NCI-H2081 treated with DMSO at 0.1 percent for 48 hours (cell line): ENCODE measurements around the gene ARID4A.
"Not testable (repeated sequence)": the region's sequence is repeated elsewhere in the genome, so short reads cannot be mapped to it uniquely, and the experiment has no call there.

ENCODE experiments used
- DNase-seq: peaks from one replicate; lab custom pipeline; 2025; lab: John Stamatoyannopoulos, UW

ARID4A gene

GRCh38 chr14:58362272-58362671, 63.9 kb downstream of the ARID4A start:
- DNase-seq, result not testable (repeated sequence)

- DNase-seq, result peak; percentile 8
These were observed 64.5 kb downstream of the ARID4A start for GRCh38 chr14:58362798-58363412.

DNA sequence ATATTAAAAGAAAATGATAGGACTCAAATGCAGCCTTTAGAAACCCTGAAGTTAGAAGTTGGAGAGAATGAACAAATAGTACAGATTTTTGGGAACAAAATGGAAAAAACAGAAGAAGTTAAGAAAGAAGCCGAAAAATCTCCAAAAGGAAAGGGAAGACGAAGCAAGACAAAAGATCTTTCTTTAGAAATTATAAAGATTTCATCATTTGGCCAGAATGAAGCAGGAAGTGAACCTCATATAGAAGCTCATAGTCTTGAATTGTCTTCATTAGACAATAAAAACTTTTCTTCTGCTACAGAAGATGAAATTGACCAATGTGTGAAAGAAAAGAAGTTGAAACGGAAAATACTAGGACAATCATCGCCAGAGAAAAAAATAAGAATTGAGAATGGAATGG, 66.0 kb downstream of the ARID4A start:
- DNase-seq, result no peak

DNA sequence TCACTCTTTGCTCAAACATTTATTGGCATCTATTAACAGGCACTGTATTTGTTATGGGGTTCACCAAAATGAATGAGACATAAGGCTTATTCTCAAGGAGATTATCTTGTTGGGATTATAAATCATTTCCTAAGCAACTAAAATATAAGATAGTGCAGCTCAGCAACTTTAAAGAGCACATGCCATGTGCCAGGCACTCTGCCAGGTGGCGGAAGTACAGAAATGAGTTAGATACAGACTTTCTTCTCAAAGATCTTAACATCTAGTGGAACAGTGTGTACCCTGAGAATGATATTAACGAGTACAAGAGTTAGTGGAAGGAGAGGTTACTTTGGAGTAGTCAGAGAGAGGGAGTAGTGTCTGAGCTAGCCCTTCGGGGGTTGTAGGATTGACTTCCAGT, 68.9 kb downstream of the ARID4A start:
- no peak for DNase-seq

DNA sequence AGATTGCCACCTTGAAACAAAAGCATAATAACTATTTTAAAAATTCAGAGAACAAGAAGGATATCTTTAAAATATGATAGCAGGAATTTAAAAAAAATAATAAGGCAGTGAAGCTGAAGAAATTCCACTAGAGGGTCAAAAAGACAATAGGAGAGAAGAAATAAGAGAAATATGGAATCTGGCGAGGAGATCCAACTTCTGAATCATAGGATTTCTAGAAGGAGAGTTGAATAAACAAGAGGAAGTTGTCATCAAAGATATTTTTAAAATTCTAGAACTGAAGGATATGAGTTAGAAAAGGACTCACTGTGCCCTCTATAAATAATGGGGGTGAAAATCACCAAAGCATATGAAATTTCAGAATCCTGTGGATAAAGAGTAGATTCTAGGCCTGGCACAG, 70.6 kb downstream of the ARID4A start:
- no peak for DNase-seq

- DNase-seq, result no peak
These were observed 78.4 kb downstream of the ARID4A start for GRCh38 chr14:58376791-58377190.

- DNase-seq, result no peak
These were observed 92.5 kb downstream of the ARID4A start for GRCh38 chr14:58390830-58391229.

DNA sequence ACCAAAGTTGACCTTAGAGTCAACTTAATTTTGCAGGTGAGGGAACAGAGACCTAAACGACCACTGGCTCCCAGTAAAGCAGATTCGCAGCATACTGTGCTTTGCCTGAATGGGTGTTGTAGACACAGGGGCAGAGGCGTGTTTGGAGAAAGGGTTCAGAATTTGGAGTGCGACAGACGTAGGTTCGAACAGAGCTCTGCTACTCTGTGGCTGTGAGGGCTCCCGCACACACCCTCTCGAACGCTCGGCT, 97.1 kb downstream of the ARID4A start:
- DNase-seq, result no peak

- DNase-seq, result no peak
These were observed 97.7 kb downstream of the ARID4A start, which contains the start of gene TOMM20L for GRCh38 chr14:58395812-58396788. Gene TOMM20L (plus strand): TSS chr14:58395930. CDS start chr14:58395958, 28 bp downstream.

- no peak for DNase-seq
These were observed 98.8 kb downstream of the ARID4A start for GRCh38 chr14:58397156-58397555.

DNA sequence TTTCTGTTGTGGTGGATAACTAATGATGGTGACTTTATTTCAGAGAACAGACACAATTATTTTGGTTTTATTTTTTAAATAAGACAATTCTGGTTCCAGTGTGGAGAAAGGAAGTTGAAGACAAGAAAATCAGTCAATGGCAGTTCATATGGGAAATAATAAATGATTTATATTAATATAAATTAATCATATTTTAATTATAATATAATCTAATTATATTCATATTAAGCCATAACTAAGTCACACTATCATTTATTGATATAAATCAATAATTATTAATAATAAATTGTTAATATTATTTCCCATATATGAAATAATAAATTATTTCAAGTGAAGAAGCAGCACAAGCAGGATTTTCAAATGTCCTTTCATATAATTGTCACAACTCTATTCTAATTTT, 100.1 kb downstream of the ARID4A start:
- no peak for DNase-seq

GRCh38 chr14:58398895-58399294, 100.5 kb downstream of the ARID4A start:
- no peak for DNase-seq

GRCh38 chr14:58401587-58401986, 103.2 kb downstream of the ARID4A start:
- no peak for DNase-seq

DNA sequence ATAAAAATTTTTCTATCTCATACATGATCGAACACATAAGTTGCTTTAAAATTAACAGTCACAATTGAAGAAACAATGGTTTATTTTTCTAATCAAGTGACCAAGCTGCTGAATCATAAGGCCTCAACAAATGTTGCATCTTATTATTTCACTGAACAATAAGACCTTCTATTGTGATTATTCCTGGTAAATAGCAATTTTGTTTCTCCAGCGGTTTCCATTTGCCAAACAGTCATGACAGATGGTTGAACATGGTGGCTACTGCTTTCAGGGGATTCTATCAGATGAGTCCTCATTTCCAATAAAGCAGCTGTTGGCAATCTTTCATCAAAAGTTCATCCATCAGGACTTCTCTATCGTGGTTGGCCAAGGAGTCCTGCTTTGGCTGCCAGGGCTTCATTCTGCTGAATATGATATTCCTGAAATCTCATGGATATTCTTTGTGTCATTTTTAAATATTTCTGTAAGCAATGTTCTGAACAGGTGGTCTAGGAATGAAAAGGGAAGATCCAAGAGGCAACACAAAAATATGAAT, 110.4 kb downstream of the ARID4A start:
- no peak for DNase-seq

DNA sequence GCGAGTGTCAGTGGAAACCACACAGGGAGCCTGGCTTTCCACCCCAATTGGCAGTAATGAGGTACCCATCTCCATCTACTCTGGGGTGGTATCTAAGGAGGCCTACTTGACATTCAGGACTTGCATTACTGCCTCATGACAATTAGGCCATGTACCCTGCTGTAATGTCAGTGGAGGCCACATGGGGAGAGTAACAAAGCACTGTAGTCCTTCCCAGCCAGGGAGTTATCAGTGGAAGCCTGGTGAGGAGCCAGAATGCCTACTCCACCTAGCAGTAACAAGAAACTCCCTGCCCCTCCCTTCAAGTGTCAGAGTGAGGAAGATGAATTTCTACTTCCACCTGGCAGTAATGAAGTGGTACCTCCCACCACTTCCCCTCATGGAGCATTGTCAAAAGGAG, 116.5 kb downstream of the ARID4A start:
- DNase-seq, result no peak

GRCh38 chr14:58415636-58416547, 117.5 kb downstream of the ARID4A start:
- DNase-seq, result no peak

DNA sequence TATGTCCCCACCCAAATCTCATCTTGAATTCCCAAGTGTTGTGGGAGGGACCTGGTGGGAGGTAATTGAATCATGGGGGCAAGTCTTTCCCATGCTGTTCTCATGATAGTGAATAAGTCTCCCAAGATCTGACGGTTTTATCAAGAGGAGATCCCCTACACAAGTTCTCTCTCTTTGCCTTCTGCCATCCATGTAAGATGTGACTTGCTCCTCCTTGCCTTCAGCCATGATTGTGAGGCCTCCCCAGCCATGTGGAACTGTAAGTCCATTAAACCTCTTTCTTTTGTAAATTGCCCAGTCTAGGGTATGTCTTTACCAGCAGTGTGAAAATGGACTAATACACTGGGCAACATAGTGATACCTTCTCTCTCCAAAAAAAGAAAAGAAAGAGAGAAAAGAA, 118.6 kb downstream of the ARID4A start:
- not testable (repeated sequence) for DNase-seq
